Measurements from ENCODE around the gene FSIP1. TPM values are rescaled to one million over a fixed set of nuclear protein-coding genes. Genes with fewer than 3 reads are reported as not detected.

Gene FSIP1
- total RNA-seq, 6 donors from 2014 or later, result 0.26 to 3.2 (median 0.79) TPM; not detected in 2

GRCh38 chr15:39586387-39587095, 196.1 kb downstream of the FSIP1 start:
- Histone ChIP-seq H3K27me3 (no peaks in the 10 kb centered on the region), H3K4me3 (peak overlapping the region in 1 of 4 donors; percentile 61), H3K27ac (peak overlapping the region in 1 of 4 donors; percentile 53), H3K36me3 (peaks cover 8 to 96% (median 54%) of the 10 kb centered on the region in 4 donors), H3K9me3 (no peaks in the 10 kb centered on the region), H3K4me1 (peaks cover 0 to 15% (median 5%) of the 10 kb centered on the region in 4 donors)
- no peak for DNase-seq
- no peak for TF ChIP-seq CTCF (IDR thresholded peaks at IDR 0.05)
- peak in 1 of 2 donors; percentile 67 for TF ChIP-seq POLR2AphosphoS5 (IDR thresholded peaks at IDR 0.05)
- TF ChIP-seq EP300 (IDR thresholded peaks at IDR 0.05), result no peak
- no peak for ATAC-seq (ENCODE audit: low FRiP score in 2 of 2)
- 70 to 80% methylated on average over 10 of the region's 10 CpGs for WGBS, 2 donors

GRCh38 chr15:39585871-39586301, 196.8 kb downstream of the FSIP1 start:
- no peaks in the 10 kb centered on the region for H3K27me3 ChIP-seq
- H3K9me3 ChIP-seq, result no peaks in the 10 kb centered on the region
- no peak for ATAC-seq (ENCODE audit: low FRiP score in 2 of 2)
- TF ChIP-seq CTCF (IDR thresholded peaks at IDR 0.05) (no peak), POLR2AphosphoS5 (IDR thresholded peaks at IDR 0.05) (peak in 1 of 2 donors; percentile 59), EP300 (IDR thresholded peaks at IDR 0.05) (no peak)
- H3K4me1 ChIP-seq, result peaks cover 0 to 20% (median 11%) of the 10 kb centered on the region in 4 donors
- H3K36me3 ChIP-seq, result peaks cover 2 to 89% (median 48%) of the 10 kb centered on the region in 4 donors
- DNase-seq, result no peak
- H3K27ac ChIP-seq, result peak overlapping the region in 2 of 4 donors; percentile 6 to 53
- peak overlapping the region in 1 of 4 donors; percentile 61 for H3K4me3 ChIP-seq
- WGBS, 2 donors, result 70 to 84% methylated on average over 4 of the region's 4 CpGs

GRCh38 chr15:39585389-39585841, 197.2 kb downstream of the FSIP1 start:
- WGBS, 2 donors, result 84 to 89% methylated on average over 4 of the region's 4 CpGs
- H3K9me3 ChIP-seq, result no peaks in the 10 kb centered on the region
- peak in 1 of 4 donors; percentile 14 for TF ChIP-seq POLR2A (IDR thresholded peaks at IDR 0.05)
- TF ChIP-seq CTCF (IDR thresholded peaks at IDR 0.05), result no peak
- TF ChIP-seq POLR2AphosphoS5 (IDR thresholded peaks at IDR 0.05), result peak; percentile 18 to 90
- TF ChIP-seq EP300 (IDR thresholded peaks at IDR 0.05), result no peak
- DNase-seq (no peak), ATAC-seq (ENCODE audit: low FRiP score in 2 of 2) (no peak)
- H3K4me1 ChIP-seq, result peaks cover 0 to 23% (median 15%) of the 10 kb centered on the region in 4 donors
- H3K27me3 ChIP-seq, result no peaks in the 10 kb centered on the region
- H3K4me3 ChIP-seq, result peak overlapping the region in 1 of 4 donors; percentile 61
- H3K27ac ChIP-seq, result peak overlapping the region in 2 of 4 donors; percentile 6 to 53
- H3K36me3 ChIP-seq, result peaks cover under 1 to 85% (median 44%) of the 10 kb centered on the region in 4 donors

GRCh38 chr15:39584662-39585388, 197.8 kb downstream of the FSIP1 start:
- no peak for TF ChIP-seq POLR2A (IDR thresholded peaks at IDR 0.05)
- TF ChIP-seq POLR2AphosphoS5 (IDR thresholded peaks at IDR 0.05), result peak in 1 of 2 donors; percentile 8
- no peak for TF ChIP-seq CTCF (IDR thresholded peaks at IDR 0.05)
- TF ChIP-seq EP300 (IDR thresholded peaks at IDR 0.05), result no peak
- H3K4me1 ChIP-seq, result peaks cover 3 to 29% (median 20%) of the 10 kb centered on the region in 4 donors
- DNase-seq, result no peak
- no peaks in the 10 kb centered on the region for H3K9me3 ChIP-seq
- no peaks in the 10 kb centered on the region for H3K27me3 ChIP-seq
- H3K4me3 ChIP-seq, result peak overlapping the region in 1 of 4 donors; percentile 61
- peaks cover 0 to 79% (median 39%) of the 10 kb centered on the region in 4 donors for H3K36me3 ChIP-seq
- ATAC-seq (ENCODE audit: low FRiP score in 2 of 2), result no peak
- WGBS, 2 donors, result 69 to 77% methylated on average over 3 of the region's 3 CpGs
- H3K27ac ChIP-seq, result peak overlapping the region in 1 of 4 donors; percentile 6

Measured in upper lobe of left lung (tissue), 6 donors.